NCI-H2081 treated with DMSO at 0.1 percent for 48 hours (cell line): ENCODE results near the gene RTN4.
"Not testable (repeated sequence)": the region's sequence is repeated elsewhere in the genome, so short reads cannot be mapped to it uniquely, and the experiment has no call there.

Experiments
- DNase-seq: peaks from one replicate; lab custom pipeline; 2025; lab: John Stamatoyannopoulos, UW

Gene RTN4

GRCh38 chr2:55006306-55006705, 43.9 kb downstream of the RTN4 start:
- DNase-seq = no peak

- no peak for DNase-seq
Measured at GRCh38 chr2:55003706-55004639, 46.3 kb downstream of the RTN4 start.

- no peak for DNase-seq
Measured at GRCh38 chr2:55001716-55002115, 48.5 kb downstream of the RTN4 start.

GRCh38 chr2:55000341-55000740, 49.9 kb downstream of the RTN4 start:
- DNase-seq = no peak

- no peak for DNase-seq
Measured at GRCh38 chr2:54999182-54999581, 51.1 kb downstream of the RTN4 start.

GRCh38 chr2:54997826-54998225, 52.4 kb downstream of the RTN4 start:
- DNase-seq = no peak

- no peak for DNase-seq
Measured at GRCh38 chr2:54995553-54995952, 54.7 kb downstream of the RTN4 start.

GRCh38 chr2:54990694-54991093, 59.6 kb downstream of the RTN4 start:
- not testable (repeated sequence) for DNase-seq

GRCh38 chr2:54988612-54989011, 61.6 kb downstream of the RTN4 start:
- no peak for DNase-seq

- DNase-seq = peak; percentile 19
Measured at GRCh38 chr2:54986264-54986663, 64.0 kb downstream of the RTN4 start.

- DNase-seq = no peak
Measured at GRCh38 chr2:54984476-54984875, 65.8 kb downstream of the RTN4 start.

GRCh38 chr2:54983345-54984220, 66.7 kb downstream of the RTN4 start:
- DNase-seq = no peak

GRCh38 chr2:54981385-54981784, 68.9 kb downstream of the RTN4 start:
- DNase-seq = no peak

GRCh38 chr2:54979321-54980044, 70.8 kb downstream of the RTN4 start:
- DNase-seq = no peak

- no peak for DNase-seq
Measured at GRCh38 chr2:54977149-54977548, 73.1 kb downstream of the RTN4 start.

GRCh38 chr2:54975598-54976492, 74.4 kb downstream of the RTN4 start:
- no peak for DNase-seq

GRCh38 chr2:54975175-54975574, 75.1 kb downstream of the RTN4 start:
- DNase-seq = no peak

GRCh38 chr2:54969940-54970338, 80.3 kb downstream of the RTN4 start:
- no peak for DNase-seq

GRCh38 chr2:54969295-54969939, 80.8 kb downstream of the RTN4 start:
- DNase-seq = no peak

GRCh38 chr2:54968561-54969218, 81.6 kb downstream of the RTN4 start:
- no peak for DNase-seq
